Endothelial cell (in vitro differentiated cells): ENCODE results near the gene PEX11G. TPM values are rescaled to one million over a fixed set of nuclear protein-coding genes. Genes with fewer than 3 reads are reported as not detected.
A peak's percentile ranks its signal among the peaks of the same experiment; 100 is the strongest.

Experiments used
- DNase-seq: peaks from one replicate; pipeline ENCODE4 v3.0.0; 2021; ENCODE audit warnings: low spot score
- H3K27ac Mint-ChIP-seq: one replicate; pipeline ENCODE4 v1.8.0; 2021; ENCODE audit warnings: mixed read lengths, inconsistent platforms; ENCODE audit not compliant: unreplicated experiment
- H3K27me3 Mint-ChIP-seq: one replicate; pipeline ENCODE4 v1.8.0; 2021; ENCODE audit warnings: mild to moderate bottlenecking, moderate library complexity, mixed read lengths, inconsistent platforms; ENCODE audit not compliant: unreplicated experiment
- H3K36me3 Mint-ChIP-seq: one replicate; pipeline ENCODE4 v1.8.0; 2021; ENCODE audit warnings: mild to moderate bottlenecking, low read depth, mixed read lengths, inconsistent platforms; ENCODE audit not compliant: unreplicated experiment
- H3K4me1 Mint-ChIP-seq: one replicate; pipeline ENCODE4 v1.8.0; 2021; ENCODE audit warnings: mild to moderate bottlenecking, mixed read lengths, inconsistent platforms; ENCODE audit not compliant: unreplicated experiment
- H3K4me3 Mint-ChIP-seq: one replicate; pipeline ENCODE4 v1.8.0; 2021; ENCODE audit warnings: mild to moderate bottlenecking, mixed read lengths, inconsistent platforms; ENCODE audit not compliant: unreplicated experiment
- H3K9me3 Mint-ChIP-seq: one replicate; pipeline ENCODE4 v1.8.0; 2021; ENCODE audit warnings: mixed read lengths, inconsistent platforms; ENCODE audit not compliant: unreplicated experiment
- total RNA-seq: library from RNA; stranded (reverse); fragmentation: NEBNext Ultra II Directional; extraction: Animal tissue kit (Norgen Biotek cat#: 25700); gene quantifications from one replicate; pipeline ENCODE4 v1.2.1, GENCODE V29; 2021; ENCODE audit not compliant: unreplicated experiment
- TF ChIP-seq, protein P1 (sequence below): fragments of 200-600 bp; sonication (generic); IDR thresholded peaks from one replicate; pipeline ENCODE4 v1.5.0; 2021; ENCODE audit warnings: antibody characterized with exemption; ENCODE audit not compliant: unreplicated experiment

Gene PEX11G
- total RNA-seq, 1 donor from 2014 or later: 3.8 TPM

DNA sequence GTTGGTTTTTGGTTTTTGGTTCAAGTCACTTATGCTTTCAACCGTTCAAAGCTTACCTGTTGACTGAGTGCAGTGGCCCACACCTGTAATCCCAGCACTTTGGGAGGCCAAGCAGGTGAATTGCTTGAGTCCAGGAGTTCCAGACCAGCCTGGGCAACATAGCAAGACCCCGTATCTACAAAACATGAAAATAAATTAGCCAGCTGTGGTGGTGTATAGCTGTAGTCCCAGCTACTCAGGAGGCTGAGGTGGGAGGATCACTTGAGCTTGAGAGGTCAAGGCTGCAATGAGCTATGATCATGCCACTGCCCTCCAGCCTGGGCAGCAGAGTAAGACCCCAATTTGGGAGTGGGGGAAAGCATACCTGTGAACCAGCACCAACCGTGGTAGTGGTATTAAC is 43.7 kb downstream of the PEX11G start:
- Mint-ChIP-seq H3K27ac (no peak overlapping the region), H3K4me1 (no peaks in the 10 kb centered on the region), H3K9me3 (no peaks in the 10 kb centered on the region), H3K27me3 (no peaks in the 10 kb centered on the region), H3K36me3 (peaks cover 36% of the 10 kb centered on the region), H3K4me3 (no peak overlapping the region)
- DNase-seq: no peak
- TF ChIP-seq, protein P1, sequence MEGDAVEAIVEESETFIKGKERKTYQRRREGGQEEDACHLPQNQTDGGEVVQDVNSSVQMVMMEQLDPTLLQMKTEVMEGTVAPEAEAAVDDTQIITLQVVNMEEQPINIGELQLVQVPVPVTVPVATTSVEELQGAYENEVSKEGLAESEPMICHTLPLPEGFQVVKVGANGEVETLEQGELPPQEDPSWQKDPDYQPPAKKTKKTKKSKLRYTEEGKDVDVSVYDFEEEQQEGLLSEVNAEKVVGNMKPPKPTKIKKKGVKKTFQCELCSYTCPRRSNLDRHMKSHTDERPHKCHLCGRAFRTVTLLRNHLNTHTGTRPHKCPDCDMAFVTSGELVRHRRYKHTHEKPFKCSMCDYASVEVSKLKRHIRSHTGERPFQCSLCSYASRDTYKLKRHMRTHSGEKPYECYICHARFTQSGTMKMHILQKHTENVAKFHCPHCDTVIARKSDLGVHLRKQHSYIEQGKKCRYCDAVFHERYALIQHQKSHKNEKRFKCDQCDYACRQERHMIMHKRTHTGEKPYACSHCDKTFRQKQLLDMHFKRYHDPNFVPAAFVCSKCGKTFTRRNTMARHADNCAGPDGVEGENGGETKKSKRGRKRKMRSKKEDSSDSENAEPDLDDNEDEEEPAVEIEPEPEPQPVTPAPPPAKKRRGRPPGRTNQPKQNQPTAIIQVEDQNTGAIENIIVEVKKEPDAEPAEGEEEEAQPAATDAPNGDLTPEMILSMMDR: no peak

DNA sequence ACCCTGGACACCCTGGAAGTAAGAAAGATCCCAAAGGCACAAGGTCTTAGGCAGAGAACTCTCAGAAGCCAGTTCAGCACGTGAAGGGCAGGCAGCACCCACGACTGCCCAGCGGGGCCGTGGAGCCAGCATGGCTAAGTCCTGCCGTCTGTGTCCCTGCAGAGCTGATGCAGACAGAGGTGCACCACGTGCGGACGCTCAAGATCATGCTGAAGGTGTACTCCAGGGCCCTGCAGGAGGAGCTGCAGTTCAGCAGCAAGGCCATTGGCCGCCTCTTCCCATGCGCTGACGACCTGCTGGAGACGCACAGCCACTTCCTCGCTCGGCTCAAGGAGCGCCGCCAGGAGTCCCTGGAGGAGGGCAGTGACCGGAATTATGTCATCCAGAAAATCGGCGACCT is 44.8 kb downstream of the PEX11G start:
- Mint-ChIP-seq H3K4me3 (no peak overlapping the region), H3K27me3 (no peaks in the 10 kb centered on the region), H3K4me1 (no peaks in the 10 kb centered on the region), H3K9me3 (no peaks in the 10 kb centered on the region), H3K27ac (no peak overlapping the region), H3K36me3 (peaks cover 32% of the 10 kb centered on the region)
- no peak for DNase-seq
- TF ChIP-seq, protein P1: no peak

DNA sequence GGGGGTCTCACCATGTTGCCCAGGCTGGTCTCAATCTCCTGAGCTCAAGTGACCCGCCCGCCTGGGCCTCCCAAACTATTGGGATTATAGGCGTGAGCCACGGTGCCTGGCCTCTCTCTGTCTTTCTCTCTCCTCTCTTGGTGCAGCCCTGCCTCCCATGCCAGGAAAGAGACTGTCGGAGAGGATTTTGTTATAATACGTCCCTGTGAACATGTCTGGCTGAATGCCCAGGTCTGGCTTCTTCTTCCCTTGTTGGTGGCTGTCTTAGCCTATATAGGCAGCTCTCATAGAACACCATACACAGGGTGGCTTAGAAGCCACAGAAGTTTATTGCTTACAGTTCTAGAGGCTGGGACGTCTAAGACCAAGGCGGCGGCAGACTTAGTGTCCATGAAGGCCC is 46.4 kb downstream of the PEX11G start:
- Mint-ChIP-seq H3K4me1 (no peaks in the 10 kb centered on the region), H3K27me3 (no peaks in the 10 kb centered on the region), H3K4me3 (no peak overlapping the region), H3K36me3 (peaks cover 25% of the 10 kb centered on the region), H3K9me3 (no peaks in the 10 kb centered on the region), H3K27ac (no peak overlapping the region)
- TF ChIP-seq, protein P1: no peak
- no peak for DNase-seq

GRCh38 chr19:7441468-7442146 is 47.2 kb downstream of the PEX11G start:
- Mint-ChIP-seq H3K4me3 (peak overlapping the region; percentile 62), H3K27me3 (no peaks in the 10 kb centered on the region), H3K36me3 (peaks cover 20% of the 10 kb centered on the region), H3K27ac (no peak overlapping the region), H3K9me3 (no peaks in the 10 kb centered on the region), H3K4me1 (no peaks in the 10 kb centered on the region)
- TF ChIP-seq, protein P1: no peak
- no peak for DNase-seq

GRCh38 chr19:7440188-7440975 is 48.5 kb downstream of the PEX11G start:
- peaks cover 2% of the 10 kb centered on the region for H3K27me3 Mint-ChIP-seq

More at GRCh38 chr19:7440188-7440975, 48.5 kb downstream of the PEX11G start:
- Mint-ChIP-seq H3K9me3 (no peaks in the 10 kb centered on the region), H3K4me1 (no peaks in the 10 kb centered on the region), H3K4me3 (no peak overlapping the region), H3K36me3 (peaks cover 20% of the 10 kb centered on the region), H3K27ac (no peak overlapping the region)
- DNase-seq: no peak
- TF ChIP-seq, protein P1: no peak
